HAP-1 (cell line): ENCODE results near the gene SYNJ2.

Source experiments
- DNase-seq, 2 experiments: peaks; one replicate each; pipeline ENCODE4 v3.0.0-alpha.2; 2016 to 2020; ENCODE audit warnings: low spot score in 2 of 2
- H3K27me3 ChIP-seq: fragments of 250-450 bp; sonication (Bioruptor Pico); 2 replicates; pipeline ENCODE4 v1.5.1; 2020; ENCODE audit warnings: low read depth, mild to moderate bottlenecking, moderate library complexity
- H3K36me3 ChIP-seq: fragments of 250-450 bp; sonication (Bioruptor Pico); replicated peaks from 2 replicates; pipeline ENCODE4 v1.5.1; 2020; ENCODE audit warnings: mild to moderate bottlenecking
- H3K4me1 ChIP-seq: fragments of 250-450 bp; sonication (Bioruptor Pico); 2 replicates; pipeline ENCODE4 v1.5.1; 2020; ENCODE audit warnings: mild to moderate bottlenecking
- H3K4me3 ChIP-seq: fragments of 250-450 bp; sonication (Bioruptor Pico); 2 replicates; pipeline ENCODE4 v1.5.1; 2020; ENCODE audit warnings: mild to moderate bottlenecking, moderate library complexity
- H3K9me3 ChIP-seq: fragments of 250-450 bp; sonication (Bioruptor Pico); 2 replicates; pipeline ENCODE4 v1.5.1; 2020; ENCODE audit warnings: mild to moderate bottlenecking, moderate library complexity
- in situ Hi-C: fragments of 300-500 bp; cut with MboI; formaldehyde crosslinking; loops from 3 replicates; pipeline ENCODE4 v1.14.3; 2020; ENCODE audit warnings: low sequenced_read_pairs, inconsistent platforms, mixed read lengths

The SYNJ2 gene

DNA sequence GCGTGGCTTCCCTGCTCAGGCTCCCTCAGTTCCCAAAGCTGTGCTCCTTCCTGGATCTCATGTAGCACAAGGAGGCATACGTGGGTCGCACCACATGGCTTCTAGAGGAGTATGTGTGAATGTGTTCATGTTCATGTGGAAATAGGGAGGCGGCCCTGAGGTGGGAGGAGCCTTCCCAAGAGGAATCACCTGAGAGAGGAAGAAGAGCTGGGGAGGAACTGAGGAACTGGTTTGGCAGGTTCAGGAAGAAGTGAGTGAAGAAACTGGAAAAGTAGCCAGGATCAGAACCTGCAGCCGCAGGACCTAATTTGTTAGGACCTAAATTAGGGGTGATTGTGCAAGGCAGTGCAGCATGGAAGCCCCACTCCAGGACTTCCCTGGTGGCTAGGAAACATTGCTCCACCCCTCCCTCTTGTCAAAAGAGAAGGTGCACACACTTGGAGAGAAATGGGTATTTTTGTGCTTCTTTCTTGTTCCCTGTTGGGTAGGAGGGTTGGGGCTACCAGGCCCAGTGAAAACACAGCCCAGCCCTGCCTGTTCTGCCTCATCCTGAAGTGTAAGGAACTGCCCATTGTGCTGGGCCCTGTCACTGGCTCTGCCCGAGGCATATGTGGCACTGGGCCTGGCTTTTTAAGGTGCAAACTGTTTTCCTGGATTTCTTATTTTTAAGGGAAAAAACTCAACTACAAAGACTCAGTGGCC is 20.7 kb downstream of the SYNJ2 start:
- H3K4me1 ChIP-seq: no peaks in the 10 kb centered on the region; the same call in 1 of the 2 replicates
- H3K4me3 ChIP-seq: no peak overlapping the region
- in situ Hi-C loops: no loop called here
- DNase-seq: no peak
- no peaks in the 10 kb centered on the region for H3K9me3 ChIP-seq
- H3K27me3 ChIP-seq: no peaks in the 10 kb centered on the region
- no peaks in the 10 kb centered on the region for H3K36me3 ChIP-seq

DNA sequence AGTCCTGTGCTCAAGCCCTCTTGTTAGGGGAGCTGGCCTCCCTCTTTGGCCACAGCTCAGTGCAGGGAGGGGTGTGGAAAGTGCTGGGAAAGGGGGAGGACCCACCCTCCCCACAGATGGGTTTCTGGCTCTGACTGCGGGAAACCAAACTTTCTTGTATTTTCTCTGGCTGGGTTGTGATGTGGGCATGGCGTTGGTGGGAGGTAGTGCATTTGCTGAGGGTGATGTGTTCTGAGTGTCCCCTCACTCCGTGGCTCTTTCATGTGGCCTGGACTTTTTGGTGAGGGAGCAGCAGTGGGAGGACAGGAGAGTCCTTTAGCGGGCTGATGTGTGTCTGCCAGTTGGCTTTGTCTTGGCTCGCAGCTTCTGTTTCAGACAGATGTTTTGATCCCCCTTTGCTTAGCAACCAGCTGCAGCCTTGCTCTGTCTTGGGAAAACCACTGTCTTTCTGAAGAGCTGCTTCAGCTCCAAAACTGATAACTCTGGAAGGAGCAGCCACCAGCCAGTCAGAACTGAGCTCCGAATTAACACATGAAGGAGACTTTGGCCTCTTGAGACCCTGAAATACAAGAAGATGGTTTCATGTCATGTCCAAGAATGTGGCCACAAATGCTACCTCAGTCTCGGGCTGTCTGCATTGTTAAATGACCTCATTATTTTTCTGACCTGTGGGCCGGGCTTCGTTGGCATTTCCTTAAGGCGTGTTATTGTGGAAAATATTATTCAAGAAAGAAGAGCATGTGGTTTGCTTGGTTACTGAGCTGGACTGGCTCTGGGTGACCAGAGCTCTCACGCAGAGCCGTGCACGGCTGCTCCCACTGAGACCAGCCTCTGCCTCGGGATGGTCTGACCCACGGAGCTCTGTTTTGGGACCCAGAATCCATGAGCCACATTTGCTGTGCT is 21.5 kb downstream of the SYNJ2 start:
- in situ Hi-C loops: no loop called here
- H3K27me3 ChIP-seq: no peaks in the 10 kb centered on the region
- no peaks in the 10 kb centered on the region for H3K9me3 ChIP-seq
- no peak overlapping the region for H3K4me3 ChIP-seq
- no peak for DNase-seq
- H3K4me1 ChIP-seq: no peaks in the 10 kb centered on the region; the same call in 1 of the 2 replicates
- no peaks in the 10 kb centered on the region for H3K36me3 ChIP-seq

DNA sequence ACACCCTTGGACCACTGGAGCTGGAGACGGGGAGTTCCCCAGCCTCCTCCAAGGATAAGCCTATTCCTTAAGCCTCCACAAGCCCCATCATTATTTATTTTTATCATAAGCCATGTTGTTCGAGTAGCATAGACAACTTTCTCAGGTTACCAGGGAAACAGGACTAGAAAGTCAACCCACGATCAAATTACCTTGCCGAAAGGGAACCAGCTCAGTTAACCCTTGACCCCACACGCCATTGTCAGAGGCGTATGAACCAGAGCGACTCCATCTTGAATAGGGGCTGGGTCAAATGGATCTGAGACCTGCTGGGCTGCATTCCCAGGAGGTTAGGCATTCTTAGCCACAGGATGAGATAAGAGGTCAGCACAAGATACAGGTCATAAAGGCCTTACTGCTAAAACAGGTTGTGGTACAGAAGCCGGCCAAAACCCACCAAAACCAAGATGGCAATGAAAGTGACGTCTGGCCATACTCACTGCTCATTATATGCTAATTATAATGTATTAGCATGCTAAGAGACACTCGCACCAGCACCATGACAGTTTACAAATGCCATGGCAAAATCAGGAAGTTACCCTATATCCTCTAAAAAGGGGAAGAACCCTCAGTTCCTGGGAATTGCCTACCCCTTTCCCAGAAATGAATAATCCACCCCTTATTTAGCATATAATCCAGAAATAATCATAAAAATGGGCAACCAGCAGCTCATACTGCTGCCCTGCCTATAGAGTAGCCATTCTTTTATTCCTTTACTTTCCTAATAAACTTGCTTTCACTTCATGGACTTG is 22.4 kb downstream of the SYNJ2 start:
- no peaks in the 10 kb centered on the region for H3K36me3 ChIP-seq
- no peaks in the 10 kb centered on the region; the same call in 1 of the 2 replicates for H3K4me1 ChIP-seq
- no peak overlapping the region for H3K4me3 ChIP-seq
- no peaks in the 10 kb centered on the region for H3K27me3 ChIP-seq
- no peak for DNase-seq
- no peaks in the 10 kb centered on the region for H3K9me3 ChIP-seq
- in situ Hi-C loops: no loop called here

DNA sequence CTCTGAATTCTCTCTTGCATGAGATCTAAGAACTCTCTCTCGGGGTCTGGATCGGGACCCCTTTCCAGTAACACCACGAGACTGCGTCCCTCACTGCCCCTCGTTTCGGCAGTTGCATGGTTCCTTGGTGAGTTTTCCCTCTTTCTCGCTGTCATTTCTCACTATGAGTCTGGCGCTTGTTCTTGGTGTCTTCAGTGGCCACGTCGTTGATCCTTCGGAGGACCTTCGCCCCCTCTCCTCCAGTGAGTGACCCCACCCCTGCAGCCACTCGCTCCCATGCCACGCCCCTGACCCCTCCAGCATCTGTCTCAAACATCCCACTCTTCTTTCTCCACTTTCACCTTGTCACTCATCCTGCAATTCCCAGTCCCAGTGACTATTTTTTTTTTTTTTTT is 23.0 kb downstream of the SYNJ2 start:
- in situ Hi-C loops: no loop called here
- Histone ChIP-seq H3K27me3 (no peaks in the 10 kb centered on the region), H3K36me3 (no peaks in the 10 kb centered on the region)

DNA sequence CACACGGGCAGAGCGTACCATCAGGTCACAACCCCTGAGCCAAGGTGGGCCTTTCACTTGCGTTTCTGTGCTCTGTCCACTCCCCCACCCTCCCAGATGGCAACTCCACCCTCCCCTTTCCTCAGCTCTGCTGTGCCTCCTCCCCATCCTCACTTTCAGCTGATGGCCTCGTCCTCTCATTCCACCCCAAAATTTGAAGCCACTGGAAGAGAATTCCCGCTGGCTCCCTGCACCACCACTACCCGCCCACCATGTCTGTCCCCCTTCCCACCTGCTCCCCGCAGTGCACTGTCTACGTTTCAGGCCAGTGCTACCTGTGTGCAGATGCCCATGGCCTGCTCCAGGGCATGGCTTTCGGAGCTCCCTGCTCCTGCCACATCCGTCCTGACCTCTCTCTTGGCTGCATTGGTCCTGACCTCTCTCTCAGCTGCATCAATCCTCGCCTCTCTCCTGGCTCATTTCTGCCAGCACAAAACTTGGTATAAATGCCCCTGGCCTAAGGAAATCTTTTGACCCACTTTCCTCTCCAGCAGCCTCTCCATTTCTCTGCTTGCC is 24.0 kb downstream of the SYNJ2 start:
- Histone ChIP-seq H3K4me3 (no peak overlapping the region), H3K27me3 (no peaks in the 10 kb centered on the region), H3K9me3 (no peaks in the 10 kb centered on the region), H3K4me1 (no peaks in the 10 kb centered on the region; the same call in 1 of the 2 replicates), H3K36me3 (no peaks in the 10 kb centered on the region)
- DNase-seq: no peak
- in situ Hi-C loops: no loop called here

More for the DNA sequence above, 23.0 kb downstream of the SYNJ2 start:
- Histone ChIP-seq H3K4me3 (no peak overlapping the region), H3K4me1 (no peaks in the 10 kb centered on the region; the same call in 1 of the 2 replicates), H3K9me3 (no peaks in the 10 kb centered on the region)
- no peak for DNase-seq

DNA sequence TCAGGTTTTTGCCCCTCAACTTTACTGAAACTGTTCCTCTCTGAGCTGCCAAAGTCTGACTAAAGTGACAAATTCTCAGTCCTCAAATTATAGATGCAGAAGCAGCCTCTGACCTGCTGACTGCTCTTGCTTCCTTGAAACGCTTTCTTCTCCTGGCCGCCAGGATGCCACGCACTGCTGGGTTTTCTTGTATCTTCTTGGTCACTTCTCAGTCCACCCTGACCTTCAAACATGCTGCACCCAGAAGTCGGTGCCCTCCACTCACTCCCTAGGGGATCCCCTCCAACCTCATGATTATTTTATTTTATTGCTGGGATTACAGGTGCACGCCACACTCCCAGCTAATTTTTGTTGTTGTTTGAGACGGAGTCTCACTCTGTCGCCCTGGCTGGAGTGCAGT is 24.7 kb downstream of the SYNJ2 start:
- H3K4me1 ChIP-seq: no peaks in the 10 kb centered on the region; the same call in 1 of the 2 replicates
- in situ Hi-C loops: no loop called here
- no peaks in the 10 kb centered on the region for H3K36me3 ChIP-seq
- H3K4me3 ChIP-seq: no peak overlapping the region
- H3K27me3 ChIP-seq: no peaks in the 10 kb centered on the region
- DNase-seq: no peak
- H3K9me3 ChIP-seq: no peaks in the 10 kb centered on the region

DNA sequence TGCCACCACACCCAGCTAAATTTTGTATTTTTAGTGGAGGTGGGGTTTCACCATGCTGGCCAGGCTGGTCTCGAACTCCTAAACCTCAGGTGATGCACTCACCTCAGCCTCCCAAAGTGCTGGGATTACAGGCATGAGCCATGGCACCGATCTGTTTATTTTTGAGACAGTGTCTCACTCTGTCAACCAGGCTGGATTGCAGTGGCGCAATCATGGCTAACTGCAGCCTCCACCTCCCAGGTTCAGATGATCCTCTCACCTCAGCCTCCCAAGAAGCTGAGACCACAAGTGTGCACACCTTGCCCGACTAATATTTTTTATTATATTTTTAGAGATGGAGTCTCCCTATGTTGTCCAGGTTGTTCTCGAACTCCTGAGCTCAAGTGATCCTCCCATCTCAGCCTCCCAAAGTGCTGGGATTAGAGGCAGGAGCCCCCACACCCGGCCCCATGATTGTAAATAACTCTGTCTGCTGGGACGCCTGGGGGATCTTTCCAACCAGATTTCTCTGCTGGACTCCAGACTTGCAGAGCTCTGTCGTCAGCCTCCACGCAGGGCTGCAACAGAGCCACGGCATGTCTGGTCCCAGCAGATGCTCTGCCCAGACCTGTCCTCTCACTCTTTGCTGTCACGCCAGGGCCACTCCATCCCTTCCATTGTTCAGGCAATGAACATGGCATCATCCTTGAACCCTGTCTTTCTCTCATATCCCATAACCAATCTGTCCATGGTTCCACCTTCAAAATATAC is 25.3 kb downstream of the SYNJ2 start:
- H3K36me3 ChIP-seq: no peaks in the 10 kb centered on the region
- no peak for DNase-seq
- no peaks in the 10 kb centered on the region for H3K27me3 ChIP-seq
- no peak overlapping the region for H3K4me3 ChIP-seq
- in situ Hi-C loops: no loop called here
- no peaks in the 10 kb centered on the region; the same call in 1 of the 2 replicates for H3K4me1 ChIP-seq
- no peaks in the 10 kb centered on the region for H3K9me3 ChIP-seq

DNA sequence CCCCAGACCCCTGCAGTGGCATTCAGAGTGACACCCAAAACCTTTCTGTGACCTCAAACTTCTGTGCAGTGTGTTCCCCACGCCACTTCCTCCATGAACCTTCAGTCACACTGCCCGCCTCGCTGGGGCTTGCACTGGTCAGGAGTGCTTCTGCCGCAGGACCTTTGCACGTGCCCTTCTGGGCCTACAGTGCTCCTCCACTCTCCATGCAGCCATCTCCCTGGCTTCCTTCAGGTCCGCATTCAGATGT is 27.1 kb downstream of the SYNJ2 start:
- Histone ChIP-seq H3K36me3 (no peaks in the 10 kb centered on the region), H3K27me3 (no peaks in the 10 kb centered on the region), H3K4me1 (no peaks in the 10 kb centered on the region), H3K4me3 (no peak overlapping the region), H3K9me3 (no peaks in the 10 kb centered on the region)
- no peak for DNase-seq
- in situ Hi-C loops: no loop called here

DNA sequence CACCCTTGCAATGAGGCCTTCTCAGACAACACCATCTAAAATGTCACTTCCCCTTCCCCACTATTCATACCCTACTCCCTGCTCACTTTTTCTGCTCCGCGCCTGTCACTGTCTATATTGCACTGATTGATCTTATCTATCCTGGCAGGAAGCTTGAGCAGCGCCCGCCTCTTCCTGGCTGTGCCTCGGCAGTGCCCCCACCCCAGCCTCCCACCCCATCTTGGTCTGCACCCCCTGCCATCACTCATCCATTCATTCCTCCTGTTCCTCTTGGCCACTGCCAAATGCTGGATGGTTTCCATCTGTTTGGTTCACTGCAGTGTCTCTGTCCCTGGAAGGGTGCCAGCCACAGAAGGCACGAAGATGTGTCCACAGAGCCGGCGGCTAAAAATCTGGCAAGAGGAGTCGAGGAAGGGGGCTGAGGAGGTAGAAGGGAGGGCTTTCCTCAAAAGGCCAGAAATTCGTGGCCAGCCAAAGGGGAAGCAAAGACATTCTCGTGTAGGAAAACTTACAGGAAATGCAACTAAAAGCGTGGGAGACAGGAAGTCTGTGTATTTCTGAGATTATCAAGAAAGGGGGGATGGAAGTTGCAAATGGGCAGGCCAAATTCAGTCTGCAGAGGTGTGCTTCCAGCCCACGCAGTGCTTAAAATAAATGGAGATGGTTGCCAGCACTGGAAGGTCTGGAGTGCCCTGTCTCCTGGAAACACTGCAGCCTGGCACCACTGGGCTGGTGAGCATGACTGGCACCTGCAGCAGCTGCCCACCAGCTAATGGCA is 27.6 kb downstream of the SYNJ2 start:
- Histone ChIP-seq H3K36me3 (no peaks in the 10 kb centered on the region), H3K9me3 (no peaks in the 10 kb centered on the region), H3K4me1 (no peaks in the 10 kb centered on the region), H3K27me3 (no peaks in the 10 kb centered on the region), H3K4me3 (no peak overlapping the region)
- DNase-seq: no peak
- in situ Hi-C loops: no loop called here

DNA sequence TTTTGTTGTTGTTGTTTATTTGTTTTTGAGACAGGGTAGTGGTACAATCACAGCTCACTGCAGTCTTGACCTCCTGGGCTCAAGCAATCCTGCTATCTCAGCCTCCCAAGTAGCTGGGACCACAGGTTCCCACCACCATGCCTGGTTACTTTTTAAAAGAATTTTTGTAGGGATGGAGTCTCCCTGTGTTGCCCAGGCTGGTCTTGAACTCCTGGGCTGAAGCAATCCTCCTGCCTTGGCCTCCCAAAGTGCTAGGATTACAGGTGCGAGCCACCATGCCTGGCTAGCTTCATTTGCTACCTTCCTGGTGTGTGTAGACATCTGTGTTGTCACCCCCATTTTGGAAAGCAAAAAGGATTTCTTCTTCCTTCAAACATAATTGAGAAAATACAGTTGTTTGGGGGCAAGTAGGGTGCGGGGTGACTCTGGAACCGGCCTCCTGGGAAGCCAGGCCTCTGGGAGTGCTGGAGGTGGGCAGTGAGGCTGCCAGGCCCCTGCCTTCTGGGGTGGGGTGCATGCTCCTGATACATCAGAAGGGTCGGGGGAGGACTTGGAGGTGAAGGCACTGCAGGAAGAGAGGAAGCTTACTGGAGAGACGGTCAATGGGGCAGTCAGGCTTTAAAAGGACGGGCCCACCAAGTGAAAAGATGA is 28.4 kb downstream of the SYNJ2 start:
- in situ Hi-C loops: no loop called here

DNA sequence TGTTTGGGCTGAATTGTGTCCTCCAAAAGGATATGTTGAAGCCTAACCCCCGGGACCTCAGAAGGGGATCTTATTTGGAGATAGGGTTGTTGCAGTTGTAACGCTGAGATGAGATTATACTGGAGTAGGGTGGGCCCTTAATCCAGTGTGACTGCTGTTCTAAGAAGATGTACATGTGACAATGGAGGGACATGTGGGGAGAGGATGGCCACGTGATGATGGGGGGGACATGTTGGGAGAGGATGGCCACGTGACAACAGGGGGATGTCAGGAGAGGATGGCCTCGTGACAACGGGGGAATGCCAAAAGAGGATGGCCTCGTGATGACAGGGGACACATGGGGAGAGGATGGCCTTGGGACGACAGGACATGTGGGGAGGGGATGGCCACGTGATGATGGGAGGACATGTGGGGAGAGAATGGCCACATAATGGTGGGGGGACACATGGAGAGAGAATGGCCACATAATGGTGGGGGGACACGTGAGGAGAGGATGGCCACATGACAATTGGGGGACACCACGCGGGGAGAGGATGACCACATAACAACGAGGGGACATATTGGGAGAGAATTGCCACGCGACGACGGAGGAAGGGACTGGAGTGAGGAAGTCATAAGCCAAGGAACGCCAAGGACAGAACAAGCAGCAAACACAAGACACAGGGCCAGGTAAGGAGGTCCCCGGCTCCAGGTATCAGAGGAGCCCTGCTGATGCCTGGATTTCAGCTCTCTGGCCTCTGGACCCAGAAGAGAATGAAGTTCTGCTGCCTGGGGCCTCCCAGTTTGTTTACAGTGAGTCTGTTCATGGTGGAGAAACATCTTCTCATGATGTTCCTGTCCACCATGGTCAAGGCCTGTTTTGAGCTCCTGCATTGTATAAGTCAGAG is 29.2 kb downstream of the SYNJ2 start:
- Histone ChIP-seq H3K9me3 (no peaks in the 10 kb centered on the region), H3K36me3 (no peaks in the 10 kb centered on the region), H3K4me1 (no peaks in the 10 kb centered on the region), H3K27me3 (no peaks in the 10 kb centered on the region), H3K4me3 (no peak overlapping the region)
- in situ Hi-C loops: no loop called here
- no peak for DNase-seq

More for the DNA sequence above, 28.4 kb downstream of the SYNJ2 start:
- no peak overlapping the region for H3K4me3 ChIP-seq
- H3K27me3 ChIP-seq: no peaks in the 10 kb centered on the region
- no peaks in the 10 kb centered on the region for H3K4me1 ChIP-seq
- DNase-seq: no peak
- H3K9me3 ChIP-seq: no peaks in the 10 kb centered on the region
- no peaks in the 10 kb centered on the region for H3K36me3 ChIP-seq
